Activated T-helper 2 cell treated with anti-CD3 and anti-CD28 coated beads, Interferon-gamma antibody, Interleukin-2, Interleukin-4, amounts not matched to agents 10 μg/mL and 5 μg/mL and 100 μg/mL, durations not matched to agents 14 hours and 24 hours and 36 hours (primary cell): ENCODE measurements around the gene ZNF454. TPM values are rescaled to one million over a fixed set of nuclear protein-coding genes. Genes with fewer than 3 reads are reported as not detected.

Source experiments
- DNase-seq: peaks from one replicate; pipeline ENCODE4 v3.0.0; 2021; ENCODE audit warnings: low spot score
- H3K27ac Mint-ChIP-seq: one replicate; pipeline ENCODE4 v1.8.0; 2021; ENCODE audit warnings: mixed read lengths
- H3K27me3 Mint-ChIP-seq: one replicate; pipeline ENCODE4 v1.8.0; 2021; ENCODE audit warnings: low read depth, mixed read lengths
- H3K36me3 Mint-ChIP-seq: one replicate; pipeline ENCODE4 v1.8.0; 2021; ENCODE audit warnings: low read depth, mixed read lengths
- H3K4me1 Mint-ChIP-seq: one replicate; pipeline ENCODE4 v1.8.0; 2021; ENCODE audit warnings: low read depth, mixed read lengths
- H3K4me3 Mint-ChIP-seq: one replicate; pipeline ENCODE4 v1.8.0; 2021; ENCODE audit warnings: low read depth, mild to moderate bottlenecking, moderate library complexity, mixed read lengths
- H3K9me3 Mint-ChIP-seq: one replicate; pipeline ENCODE4 v1.8.0; 2021; ENCODE audit warnings: mixed read lengths
- intact Hi-C: fragments of 100-400 bp; cut with micrococcal nuclease; formaldehyde crosslinking; loops from one replicate; pipeline ENCODE4 v1.15.1; 2023
- total RNA-seq: library from RNA; stranded (reverse); gene quantifications from 2 replicates; pipeline ENCODE4 v1.2.3, GENCODE V29; 2022

The ZNF454 gene
- total RNA-seq, 1 donor from 2014 or later = not detected

DNA sequence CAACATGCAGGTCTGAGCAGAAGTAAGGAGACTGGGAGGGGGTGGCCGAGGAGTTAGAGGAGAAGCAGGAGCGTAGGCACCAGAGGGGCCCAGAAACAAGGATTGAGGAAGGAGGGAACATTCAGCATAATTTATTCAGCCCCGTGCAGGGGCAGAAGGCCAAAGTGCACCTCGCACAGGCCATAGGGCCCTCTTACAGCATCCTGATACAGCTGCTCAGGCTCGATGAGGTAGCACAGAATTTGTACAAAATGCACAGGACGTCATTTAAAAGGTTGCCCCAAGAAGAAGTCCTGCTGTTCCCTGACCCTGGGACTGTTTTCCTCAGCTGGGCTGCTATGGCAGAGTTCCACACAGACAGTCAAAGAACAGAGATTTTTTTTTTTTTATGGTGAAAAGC is 56.2 kb downstream of the ZNF454 start:
- no peaks in the 10 kb centered on the region for H3K36me3 Mint-ChIP-seq
- intact Hi-C loops = no loop called here

DNA sequence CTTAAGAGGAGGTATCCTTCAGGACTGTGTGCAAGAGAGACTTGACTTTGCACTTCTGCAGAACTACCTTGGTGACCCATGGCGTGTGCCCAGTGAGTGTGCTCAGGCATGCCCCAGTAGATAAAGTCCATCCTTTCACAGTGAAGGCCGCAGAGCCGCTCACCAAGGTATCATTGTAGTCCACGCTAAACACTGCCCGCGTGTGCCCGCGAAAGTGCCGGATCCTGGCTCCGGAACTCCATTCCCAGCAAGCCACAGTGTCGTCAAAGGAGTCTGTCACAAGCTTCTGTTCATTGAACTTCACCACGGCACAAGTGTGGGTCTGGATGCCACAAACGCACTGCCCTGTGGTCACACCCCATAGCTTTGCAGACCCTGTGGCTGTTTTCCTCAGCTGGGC is 57.4 kb downstream of the ZNF454 start:
- Mint-ChIP-seq H3K4me1 (no peaks in the 10 kb centered on the region), H3K27ac (no peak overlapping the region), H3K36me3 (no peaks in the 10 kb centered on the region), H3K4me3 (no peak overlapping the region), H3K9me3 (peaks cover 33% of the 10 kb centered on the region), H3K27me3 (peaks cover 9% of the 10 kb centered on the region)
- DNase-seq = no peak
- intact Hi-C loops = no loop called here

More for the DNA sequence above, 56.2 kb downstream of the ZNF454 start:
- Mint-ChIP-seq H3K27me3 (peaks cover 19% of the 10 kb centered on the region), H3K27ac (no peak overlapping the region), H3K4me3 (no peak overlapping the region), H3K9me3 (peaks cover 22% of the 10 kb centered on the region), H3K4me1 (no peaks in the 10 kb centered on the region)
- DNase-seq = no peak

DNA sequence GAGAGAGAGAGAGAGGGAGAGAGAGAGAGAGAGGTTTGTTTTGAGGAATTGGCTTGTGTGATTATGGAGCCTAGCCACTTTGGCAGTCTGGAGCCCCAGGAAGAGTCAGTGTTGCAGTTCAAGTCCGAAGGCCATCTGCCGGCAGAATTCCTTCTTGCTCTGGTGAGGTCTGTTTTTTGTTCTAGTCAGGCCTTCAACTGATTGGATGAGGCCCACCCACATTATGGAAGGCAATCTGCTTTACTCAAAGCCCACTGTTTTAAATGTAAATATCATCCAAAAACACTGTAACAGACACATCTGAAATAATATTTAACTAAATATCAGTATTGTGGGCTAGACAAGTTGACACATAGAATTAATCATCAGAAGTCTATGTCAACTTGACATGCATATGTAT is 65.6 kb downstream of the ZNF454 start:
- no peak overlapping the region for H3K4me3 Mint-ChIP-seq
- intact Hi-C loops = no loop called here
- H3K36me3 Mint-ChIP-seq = no peaks in the 10 kb centered on the region
- peaks cover 53% of the 10 kb centered on the region for H3K9me3 Mint-ChIP-seq
- no peak overlapping the region for H3K27ac Mint-ChIP-seq
- no peaks in the 10 kb centered on the region for H3K4me1 Mint-ChIP-seq
- no peak for DNase-seq
- no peaks in the 10 kb centered on the region for H3K27me3 Mint-ChIP-seq

GRCh38 chr5:179008667-179009066 is 67.7 kb downstream of the ZNF454 start:
- no peaks in the 10 kb centered on the region for H3K36me3 Mint-ChIP-seq
- H3K4me3 Mint-ChIP-seq = no peak overlapping the region
- peaks cover 47% of the 10 kb centered on the region for H3K9me3 Mint-ChIP-seq
- no peak for DNase-seq
- intact Hi-C loops = no loop called here
- no peaks in the 10 kb centered on the region for H3K27me3 Mint-ChIP-seq
- H3K4me1 Mint-ChIP-seq = no peaks in the 10 kb centered on the region
- H3K27ac Mint-ChIP-seq = no peak overlapping the region

Other genes starting within 250 kb of the ZNF454 start
- 8.1 and 8.4 TPM in 2 replicates for gene ZNF354A, start 210.5 kb upstream of the ZNF454 start, total RNA-seq
- gene ZNF354B, start 81.2 kb upstream of the ZNF454 start, total RNA-seq = 13.8 and 16.4 TPM in 2 replicates
- 0.18 TPM in 1 of 2 replicates, not detected in the other for gene ZFP2, start 45.3 kb upstream of the ZNF454 start, total RNA-seq
- not detected in 2 replicates for gene GRM6, start 54.1 kb downstream of the ZNF454 start, total RNA-seq
- gene ZNF879, start 82.6 kb downstream of the ZNF454 start, total RNA-seq = 1.9 and 2.3 TPM in 2 replicates
- 3.4 and 3.5 TPM in 2 replicates for gene ZNF354C, start 119.2 kb downstream of the ZNF454 start, total RNA-seq